Erythroblast (primary cell): Measurements from ENCODE around the gene NCAM2.

Source experiments
- GATA1 ChIP-seq: IDR thresholded peaks from 2 replicates; pipeline ENCODE4 v1.6.1; 2011; ENCODE audit warnings: low read depth, mild to moderate bottlenecking, control low read depth, low read length, moderate library complexity
- POLR2A ChIP-seq: IDR thresholded peaks from 2 replicates; pipeline ENCODE4 v1.6.1; 2011; ENCODE audit warnings: mild to moderate bottlenecking, low read length

- TF ChIP-seq POLR2A (no peak), GATA1 (no peak)
Observed at GRCh38 chr21:21463456-21463855, 465.2 kb downstream of the NCAM2 start.
